ENCODE data around the gene SYNGR2.
"Not testable (repeated sequence)": the region's sequence is repeated elsewhere in the genome, so short reads cannot be mapped to it uniquely, and the experiment has no call there.

Gene SYNGR2

DNA sequence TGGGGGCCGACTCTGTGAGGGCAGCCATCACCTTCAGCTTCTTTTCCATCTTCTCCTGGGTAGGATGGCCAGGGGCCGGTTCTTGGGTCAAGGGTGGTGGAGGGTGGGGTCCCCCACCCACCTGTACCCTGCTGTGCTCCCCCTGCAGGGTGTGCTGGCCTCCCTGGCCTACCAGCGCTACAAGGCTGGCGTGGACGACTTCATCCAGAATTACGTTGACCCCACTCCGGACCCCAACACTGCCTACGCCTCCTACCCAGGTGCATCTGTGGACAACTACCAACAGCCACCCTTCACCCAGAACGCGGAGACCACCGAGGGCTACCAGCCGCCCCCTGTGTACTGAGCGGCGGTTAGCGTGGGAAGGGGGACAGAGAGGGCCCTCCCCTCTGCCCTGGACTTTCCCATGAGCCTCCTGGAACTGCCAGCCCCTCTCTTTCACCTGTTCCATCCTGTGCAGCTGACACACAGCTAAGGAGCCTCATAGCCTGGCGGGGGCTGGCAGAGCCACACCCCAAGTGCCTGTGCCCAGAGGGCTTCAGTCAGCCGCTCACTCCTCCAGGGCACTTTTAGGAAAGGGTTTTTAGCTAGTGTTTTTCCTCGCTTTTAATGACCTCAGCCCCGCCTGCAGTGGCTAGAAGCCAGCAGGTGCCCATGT, 3.3 kb downstream of the SYNGR2 start:
- not testable (repeated sequence) for DNase-seq (ENCODE audit: low read depth)

- no peak for DNase-seq (ENCODE audit: low read depth)
These were observed 4.1 kb downstream of the SYNGR2 start for GRCh38 chr17:78172249-78173051.

DNA sequence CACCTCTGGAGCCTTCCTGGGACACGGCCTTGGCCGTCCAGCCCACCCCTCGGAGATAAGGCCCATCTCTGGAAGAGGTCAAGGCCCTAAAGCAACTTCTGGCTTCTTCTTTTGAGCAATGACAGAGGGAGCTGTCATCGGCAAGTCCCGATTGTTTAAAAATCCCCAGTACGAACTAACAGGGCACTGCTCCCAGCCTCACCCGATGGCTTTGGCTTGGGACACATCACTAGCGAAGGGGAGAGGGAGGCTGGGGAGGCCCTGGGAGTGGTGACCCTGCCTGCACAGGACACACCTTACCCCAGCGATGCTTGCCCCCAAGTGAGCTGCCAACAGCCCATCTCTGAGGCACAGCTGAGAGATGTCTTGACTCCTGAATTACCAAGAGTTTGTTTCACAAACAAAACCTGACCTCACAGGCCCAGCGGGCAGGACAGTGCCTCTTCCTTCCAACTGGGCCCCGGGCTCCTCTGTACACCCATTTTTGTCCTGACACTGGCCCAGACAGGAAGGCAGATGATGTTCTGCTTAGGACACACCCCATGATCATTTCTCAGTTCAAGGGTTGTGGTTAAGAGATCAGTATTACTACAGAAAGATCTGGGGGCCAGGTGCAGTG, 4.8 kb downstream of the SYNGR2 start:
- DNase-seq (ENCODE audit: low read depth), result no peak

DNA sequence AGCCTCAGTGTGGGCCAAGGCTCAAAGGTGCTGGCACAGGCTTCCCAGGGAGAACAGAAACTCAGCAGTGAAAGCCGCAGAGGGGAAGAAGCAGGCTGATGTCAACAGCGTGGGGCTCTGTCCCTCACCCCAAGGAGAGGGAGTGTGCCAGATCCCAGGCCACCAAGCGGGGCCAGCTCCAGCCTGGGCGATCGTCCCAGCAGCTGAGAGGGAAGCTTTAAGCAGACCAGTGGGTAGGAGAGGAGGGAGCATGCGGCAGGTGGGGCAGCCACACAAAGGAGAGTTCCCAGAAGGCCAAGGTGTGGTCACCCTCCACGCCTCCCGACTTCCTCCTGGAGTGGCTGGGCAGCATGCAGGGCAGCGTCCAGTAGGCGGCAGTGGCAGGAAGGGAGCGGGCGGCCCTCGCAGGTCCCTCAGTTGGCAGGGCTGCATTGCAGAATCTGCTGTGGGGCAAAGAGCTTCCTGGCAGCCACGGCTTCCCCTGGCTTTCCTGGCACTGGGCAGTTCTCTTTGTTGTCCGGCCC, 6.0 kb downstream of the SYNGR2 start:
- no peak for DNase-seq (ENCODE audit: low read depth)

GRCh38 chr17:78174870-78175642, 6.7 kb downstream of the SYNGR2 start:
- DNase-seq (ENCODE audit: low read depth), result no peak

- no peak for DNase-seq (ENCODE audit: low read depth)
These were observed 7.2 kb downstream of the SYNGR2 start for GRCh38 chr17:78175643-78175981.

- peak; percentile 67 for DNase-seq (ENCODE audit: low read depth)
These were observed 8.2 kb downstream of the SYNGR2 start for GRCh38 chr17:78176548-78177025.

- DNase-seq (ENCODE audit: low read depth), result no peak
These were observed 11.0 kb downstream of the SYNGR2 start for GRCh38 chr17:78179372-78179771.

DNA sequence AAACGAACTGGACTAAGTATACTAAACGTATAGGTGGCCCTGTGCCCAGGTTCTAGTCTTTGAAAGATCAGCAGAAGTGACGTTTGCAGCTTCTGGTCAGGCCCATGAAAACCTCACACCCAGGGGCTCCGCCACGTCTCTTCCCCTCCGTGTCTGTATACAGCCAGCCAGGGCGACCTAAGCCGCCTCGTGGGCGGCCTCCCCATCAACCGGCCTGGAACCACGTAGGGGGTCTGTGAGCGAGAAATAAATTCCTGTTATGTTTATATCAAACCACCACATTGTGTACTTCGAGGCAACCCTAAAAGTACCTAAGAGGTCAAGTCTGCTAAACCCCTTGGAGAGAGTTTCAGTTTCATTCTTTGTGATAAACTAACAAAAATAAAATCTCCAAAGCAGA, 11.7 kb downstream of the SYNGR2 start:
- DNase-seq (ENCODE audit: low read depth), result no peak

DNA sequence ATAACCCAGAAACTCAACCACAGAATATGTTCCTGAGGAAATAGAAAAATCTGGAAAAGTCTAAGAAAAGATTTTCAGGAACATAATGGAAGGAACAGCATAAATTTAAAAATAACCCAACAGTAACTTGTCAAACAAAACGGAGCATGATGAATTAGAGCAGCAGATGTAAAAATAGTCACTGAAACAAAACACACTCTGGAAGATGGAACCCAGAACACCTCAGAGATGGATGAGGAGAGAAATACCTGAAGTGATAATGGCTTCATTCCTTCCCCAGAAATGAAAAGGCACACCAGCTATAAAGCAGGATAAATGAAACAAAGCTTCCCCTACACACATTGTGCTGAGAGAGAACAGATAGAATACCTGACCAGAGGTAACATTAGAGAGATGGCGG, 12.1 kb downstream of the SYNGR2 start:
- DNase-seq (ENCODE audit: low read depth), result no peak

DNA sequence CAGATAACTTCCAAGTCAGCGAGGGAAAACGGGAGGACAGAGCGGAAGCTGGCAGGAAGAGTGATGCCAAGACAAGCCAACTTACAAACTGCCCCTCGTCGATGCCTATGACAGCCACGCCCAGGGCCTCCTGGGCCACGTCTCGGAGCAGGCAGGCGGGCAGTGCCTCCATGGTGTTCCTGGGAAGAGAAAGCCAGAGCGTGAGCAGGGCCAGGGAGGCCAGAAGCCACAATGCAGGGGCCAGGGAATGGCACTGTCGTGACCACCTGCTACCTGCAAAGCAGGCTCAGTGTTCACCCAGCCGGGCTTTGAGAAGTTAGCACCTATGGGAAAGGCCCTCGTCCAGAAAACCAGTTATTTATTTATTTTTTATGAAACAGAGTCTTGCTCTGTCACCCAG, 14.1 kb downstream of the SYNGR2 start:
- DNase-seq (ENCODE audit: low read depth), result no peak

- DNase-seq (ENCODE audit: low read depth), result no peak
These were observed 15.5 kb downstream of the SYNGR2 start for GRCh38 chr17:78183916-78184315.

DNA sequence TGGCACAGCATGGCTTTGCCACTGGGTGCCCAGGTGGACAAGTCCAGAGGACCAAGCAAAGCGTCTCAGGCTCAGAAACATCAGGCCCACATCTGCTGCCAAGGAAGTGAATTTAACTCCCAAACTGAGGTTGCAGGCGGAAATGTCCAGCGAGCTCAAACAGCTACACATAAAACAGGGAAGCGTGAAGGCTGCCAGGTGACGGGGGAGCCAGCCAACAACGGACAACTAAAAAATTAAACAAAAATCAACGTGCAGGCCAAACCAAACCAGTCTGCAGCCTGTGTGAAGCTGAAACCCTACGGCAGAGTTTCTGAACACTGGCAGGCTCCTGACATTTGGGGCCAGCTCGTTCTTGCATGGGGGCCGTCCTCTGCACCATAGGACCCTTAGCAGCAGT, 16.0 kb downstream of the SYNGR2 start:
- DNase-seq (ENCODE audit: low read depth), result no peak

- no peak for DNase-seq (ENCODE audit: low read depth)
These were observed 16.5 kb downstream of the SYNGR2 start for GRCh38 chr17:78184868-78185267.

GRCh38 chr17:78185981-78186691, 17.8 kb downstream of the SYNGR2 start:
- no peak for DNase-seq (ENCODE audit: low read depth)

- peak; percentile 77 for DNase-seq (ENCODE audit: low read depth)
These were observed 18.6 kb downstream of the SYNGR2 start, which contains the start of the genes AFMID and TK1 for GRCh38 chr17:78186692-78187595. Gene AFMID, plus strand, starts transcription at chr17:78187362. Its CDS starts 9 bp downstream, at chr17:78187371. Gene TK1, minus strand, starts transcription at chr17:78187052. Its CDS starts 58 bp downstream, at chr17:78186994.

- no peak for DNase-seq (ENCODE audit: low read depth)
These were observed 28.3 kb downstream of the SYNGR2 start for GRCh38 chr17:78196716-78197115.

DNA sequence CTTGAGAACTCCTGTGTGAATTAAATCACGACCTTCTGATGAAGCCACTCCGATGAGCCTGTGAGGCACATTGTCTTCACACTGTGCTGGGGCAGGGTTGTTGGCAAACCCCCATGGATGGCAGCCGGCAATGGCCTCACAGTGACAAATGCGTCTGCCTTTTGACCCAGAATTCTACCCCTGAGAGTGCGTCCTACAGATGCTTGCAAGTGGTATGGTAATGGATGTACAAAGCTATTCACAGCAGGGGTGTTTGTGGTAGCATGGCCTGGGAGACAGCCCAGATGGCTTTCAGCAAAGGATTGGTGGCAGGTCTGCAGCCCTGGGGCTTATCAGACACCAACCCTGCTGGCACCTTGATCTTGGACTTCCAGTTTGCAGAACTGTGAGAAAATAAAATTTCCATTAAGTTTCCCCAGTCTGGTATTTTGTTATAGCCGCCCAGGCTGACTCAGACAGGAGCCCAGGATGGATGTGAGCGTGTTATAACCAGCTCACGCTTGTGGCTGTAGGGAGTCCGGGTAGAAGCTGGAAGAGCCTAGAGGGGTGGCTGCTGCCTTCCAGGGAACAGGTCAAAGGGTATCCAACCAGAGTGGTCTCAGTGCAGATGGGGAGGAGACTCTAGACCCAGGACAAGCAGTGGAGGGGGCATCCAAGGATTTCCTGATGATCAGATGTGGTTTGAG, 28.9 kb downstream of the SYNGR2 start:
- no peak for DNase-seq (ENCODE audit: low read depth)

GRCh38 chr17:78200451-78200850, 32.1 kb downstream of the SYNGR2 start:
- no peak for DNase-seq (ENCODE audit: low read depth)

- DNase-seq (ENCODE audit: low read depth), result no peak
These were observed 34.3 kb downstream of the SYNGR2 start for GRCh38 chr17:78202666-78203065.

All from activated T-helper 9 cell treated with anti-CD3 and anti-CD28 coated beads, Interleukin-2, amount 50 U/mL, for 16 hours (primary cell).